ENCODE data around the gene SNX22. TPM values are rescaled to one million over a fixed set of nuclear protein-coding genes. Genes with fewer than 3 reads are reported as not detected.

Gene SNX22
- total and polyA plus RNA-seq, 9 donors = 0.07 to 2.3 (median 0.28) TPM; not detected in 1

DNA sequence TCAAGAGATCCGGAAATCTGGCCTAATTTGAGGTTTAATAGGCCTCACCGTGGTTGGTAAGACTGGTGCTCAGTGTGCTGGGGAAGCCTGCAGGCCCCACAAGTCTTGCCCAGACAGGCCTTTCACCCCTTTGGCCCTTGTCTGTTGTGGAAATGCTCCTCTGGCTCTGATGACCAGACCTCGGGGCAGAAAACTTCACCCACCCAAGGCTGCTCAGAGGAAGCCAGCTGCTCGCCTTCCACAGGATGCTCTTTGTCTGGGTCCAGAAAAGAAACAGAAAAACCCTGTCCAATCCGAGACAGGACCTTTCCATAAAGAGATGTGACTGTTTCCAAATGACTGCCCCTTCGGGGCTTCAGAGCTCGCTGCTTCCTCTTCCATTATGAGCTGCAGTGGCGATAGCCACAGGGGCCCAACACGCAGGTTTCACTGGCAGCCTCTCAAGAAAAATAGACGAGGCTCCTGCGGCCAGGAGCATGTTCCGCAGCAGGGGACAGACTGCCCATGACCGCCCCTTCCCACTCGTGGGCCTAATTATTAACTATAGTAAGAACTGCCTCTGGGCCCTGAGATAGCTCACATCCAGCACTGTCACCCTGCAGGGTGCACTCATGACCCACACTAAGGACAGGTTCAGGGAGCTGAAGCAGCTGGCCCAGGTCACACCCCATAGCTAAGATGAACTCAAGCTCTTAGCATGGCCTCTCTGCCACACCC lies 6.8 kb upstream of the SNX22 start:
- H3K4me1 ChIP-seq (ENCODE audit: insufficient read depth) = no peaks in the 10 kb centered on the region
- no peak for TF ChIP-seq EP300 (IDR thresholded peaks at IDR 0.05)
- TF ChIP-seq POLR2A (IDR thresholded peaks at IDR 0.05) = no peak
- TF ChIP-seq, protein P1, sequence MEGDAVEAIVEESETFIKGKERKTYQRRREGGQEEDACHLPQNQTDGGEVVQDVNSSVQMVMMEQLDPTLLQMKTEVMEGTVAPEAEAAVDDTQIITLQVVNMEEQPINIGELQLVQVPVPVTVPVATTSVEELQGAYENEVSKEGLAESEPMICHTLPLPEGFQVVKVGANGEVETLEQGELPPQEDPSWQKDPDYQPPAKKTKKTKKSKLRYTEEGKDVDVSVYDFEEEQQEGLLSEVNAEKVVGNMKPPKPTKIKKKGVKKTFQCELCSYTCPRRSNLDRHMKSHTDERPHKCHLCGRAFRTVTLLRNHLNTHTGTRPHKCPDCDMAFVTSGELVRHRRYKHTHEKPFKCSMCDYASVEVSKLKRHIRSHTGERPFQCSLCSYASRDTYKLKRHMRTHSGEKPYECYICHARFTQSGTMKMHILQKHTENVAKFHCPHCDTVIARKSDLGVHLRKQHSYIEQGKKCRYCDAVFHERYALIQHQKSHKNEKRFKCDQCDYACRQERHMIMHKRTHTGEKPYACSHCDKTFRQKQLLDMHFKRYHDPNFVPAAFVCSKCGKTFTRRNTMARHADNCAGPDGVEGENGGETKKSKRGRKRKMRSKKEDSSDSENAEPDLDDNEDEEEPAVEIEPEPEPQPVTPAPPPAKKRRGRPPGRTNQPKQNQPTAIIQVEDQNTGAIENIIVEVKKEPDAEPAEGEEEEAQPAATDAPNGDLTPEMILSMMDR (IDR thresholded peaks at IDR 0.05) = no peak
- H3K4me3 ChIP-seq = no peak overlapping the region
- intact Hi-C loops (cut with DNase I) = loop anchor here in 1 of 4 donors (5.0 kb wide), 1 partner anchor 1338 kb away; no protein-coding TSS in a partner anchor
- no peaks in the 10 kb centered on the region for H3K27me3 ChIP-seq
- H3K9me3 ChIP-seq = no peaks in the 10 kb centered on the region
- DNase-seq = no peak
- H3K36me3 ChIP-seq = no peaks in the 10 kb centered on the region
- WGBS, 3 donors = 83 to 85% (median 85%) methylated on average over 14 of the region's 14 CpGs
- H3K27ac ChIP-seq = no peak overlapping the region

DNA sequence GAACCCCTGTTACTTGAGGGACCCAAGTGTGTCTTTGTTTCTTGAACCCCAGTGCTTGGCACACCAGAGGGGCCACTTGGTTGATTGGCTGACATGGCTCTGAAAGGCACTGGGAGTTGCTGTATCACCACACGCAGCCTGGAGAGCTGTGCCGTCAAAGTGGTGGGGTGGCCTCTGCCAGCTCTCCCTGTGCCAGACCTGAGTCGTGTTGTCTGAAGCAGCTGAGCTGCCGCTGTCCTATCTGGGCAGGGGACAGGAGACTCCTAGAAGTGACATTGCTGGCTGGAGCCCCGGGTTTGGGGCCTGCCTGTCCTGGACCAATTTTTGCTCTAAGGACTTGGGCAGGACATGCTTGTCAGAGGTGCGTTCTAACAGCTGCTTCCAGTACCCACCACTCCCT lies 5.5 kb upstream of the SNX22 start:
- Histone ChIP-seq H3K4me1 (ENCODE audit: insufficient read depth) (no peaks in the 10 kb centered on the region), H3K27me3 (no peaks in the 10 kb centered on the region), H3K9me3 (no peaks in the 10 kb centered on the region), H3K36me3 (no peaks in the 10 kb centered on the region), H3K4me3 (no peak overlapping the region), H3K27ac (no peak overlapping the region)
- DNase-seq = peak in 1 of 5 donors; percentile 10
- WGBS, 3 donors = 67 to 70% (median 67%) methylated on average over 6 of the region's 6 CpGs
- intact Hi-C loops (cut with DNase I) = loop anchor here in 1 of 4 donors (5.0 kb wide), 1 partner anchor 1336 kb away; no protein-coding TSS in a partner anchor
- TF ChIP-seq EP300 (IDR thresholded peaks at IDR 0.05) (no peak), POLR2A (IDR thresholded peaks at IDR 0.05) (no peak)
- TF ChIP-seq, protein P1 (IDR thresholded peaks at IDR 0.05) = no peak

DNA sequence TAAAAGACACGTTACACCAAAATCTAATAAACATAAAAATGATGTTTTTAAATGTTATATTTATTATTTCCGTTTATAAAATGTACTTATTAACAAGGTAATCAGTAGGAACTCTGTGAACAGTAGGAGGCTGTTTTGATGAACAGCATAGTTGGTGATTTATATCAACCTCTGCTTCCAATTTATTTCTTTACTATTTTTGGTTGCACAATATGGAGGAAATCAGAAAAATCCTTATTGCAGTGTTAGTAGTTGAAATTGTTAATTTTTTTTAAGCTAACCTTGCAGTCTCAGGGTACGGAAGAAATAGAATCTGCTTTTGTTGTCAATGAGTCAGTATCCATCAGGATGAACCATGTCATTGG lies 5.0 kb upstream of the SNX22 start:
- H3K4me3 ChIP-seq = no peak overlapping the region
- 65 to 79% (median 72%) methylated on average over 3 of the region's 3 CpGs for whole genome bisulfite sequencing, 3 donors
- no peaks in the 10 kb centered on the region for H3K9me3 ChIP-seq
- intact Hi-C loops (cut with DNase I) = loop anchor here in 1 of 4 donors (5.0 kb wide), 1 partner anchor 1336 kb away; no protein-coding TSS in a partner anchor
- DNase-seq = no peak
- H3K27ac ChIP-seq = no peak overlapping the region
- H3K4me1 ChIP-seq (ENCODE audit: insufficient read depth) = no peaks in the 10 kb centered on the region
- H3K36me3 ChIP-seq = no peaks in the 10 kb centered on the region
- no peaks in the 10 kb centered on the region for H3K27me3 ChIP-seq
- TF ChIP-seq, protein P1 (IDR thresholded peaks at IDR 0.05) = no peak
- no peak for TF ChIP-seq EP300 (IDR thresholded peaks at IDR 0.05)
- TF ChIP-seq POLR2A (IDR thresholded peaks at IDR 0.05) = no peak

DNA sequence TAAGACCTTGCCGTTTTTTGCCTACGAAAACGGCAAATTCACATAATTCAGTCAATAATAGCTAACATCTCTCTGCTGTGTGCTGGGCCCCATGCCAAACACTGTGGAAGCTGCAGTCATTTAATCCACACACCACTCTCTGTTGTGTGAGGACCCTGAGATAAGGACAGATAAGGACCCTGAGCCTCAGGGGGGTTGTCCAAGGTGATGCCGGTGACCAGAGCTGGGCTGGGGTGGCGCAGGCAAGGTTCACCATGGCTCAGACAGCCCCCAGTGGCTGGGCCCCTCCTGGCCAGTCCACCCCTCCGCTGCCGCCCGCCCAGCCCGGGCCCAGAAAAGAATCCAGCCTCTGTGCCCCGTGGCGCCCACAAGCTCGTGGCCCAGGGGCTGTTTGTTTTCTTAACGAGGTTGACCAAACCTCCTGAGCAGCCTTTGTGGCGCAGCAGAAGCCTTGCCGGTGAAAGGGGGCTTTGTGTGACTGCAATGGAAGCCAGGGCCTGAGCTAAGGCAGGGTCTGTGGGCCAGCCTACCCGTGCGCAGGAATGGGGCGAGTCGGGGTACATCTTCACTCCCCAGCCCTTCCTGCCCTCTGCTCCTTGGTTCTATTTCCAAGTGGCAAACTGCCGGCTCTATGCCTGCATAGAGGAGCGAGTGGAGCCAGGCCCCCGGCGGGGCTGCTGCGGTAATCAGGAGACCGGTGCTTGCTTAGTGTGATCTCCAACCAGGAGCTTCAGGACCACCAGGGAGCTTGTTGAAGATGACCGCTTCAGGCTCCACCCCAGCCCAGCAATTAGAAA lies 4.4 kb upstream of the SNX22 start:
- no peaks in the 10 kb centered on the region for H3K9me3 ChIP-seq
- no peak overlapping the region for H3K27ac ChIP-seq
- 69 to 74% (median 69%) methylated on average over 26 of the region's 26 CpGs for WGBS, 3 donors
- intact Hi-C loops (cut with DNase I) = loop anchor here in 1 of 4 donors (5.0 kb wide), 1 partner anchor 1335 kb away; no protein-coding TSS in a partner anchor
- peak in 1 of 5 donors; percentile 9 for DNase-seq
- TF ChIP-seq EP300 (IDR thresholded peaks at IDR 0.05) = no peak
- TF ChIP-seq, protein P1 (IDR thresholded peaks at IDR 0.05) = no peak
- no peak for TF ChIP-seq POLR2A (IDR thresholded peaks at IDR 0.05)
- no peaks in the 10 kb centered on the region for H3K36me3 ChIP-seq
- no peaks in the 10 kb centered on the region for H3K27me3 ChIP-seq
- H3K4me1 ChIP-seq (ENCODE audit: insufficient read depth) = peaks cover 5% of the 10 kb centered on the region
- no peak overlapping the region for H3K4me3 ChIP-seq

All from ovary (tissue), 9 donors.